ENCODE results near the gene RAB5A. TPM values are rescaled to one million over a fixed set of nuclear protein-coding genes. Genes with fewer than 3 reads are reported as not detected.

The RAB5A gene
- total RNA-seq, 1 experiment from 2014 or later: 102 TPM

Other genes starting within 250 kb of the RAB5A start
- gene EFHB, start 12.9 kb upstream of the RAB5A start, total RNA-seq (2022): 1.4 and 1.5 TPM in 2 replicates
- not detected in 2 replicates for gene PP2D1, start 65.2 kb downstream of the RAB5A start, total RNA-seq (2022)
- 9.4 and 10.4 TPM in 2 replicates for gene KAT2B, start 93.3 kb downstream of the RAB5A start, total RNA-seq (2022)
- gene SGO1, start 239.1 kb downstream of the RAB5A start, total RNA-seq (2022): 6.8 and 12.2 TPM in 2 replicates

All from MCF 10A (cell line).